Effector memory CD8-positive, alpha-beta T cell (primary cell): ENCODE data around the gene ALX4.

Experiments
- ATAC-seq: fragments of 150-1000 bp; cut with Tn5 transposase; replicated peaks from 2 replicates; pipeline ENCODE4 v1.10.0; 2021; ENCODE audit warnings: mild to moderate bottlenecking, moderate library complexity
- DNase-seq, 3 experiments: peaks; one replicate each; pipeline ENCODE4 v3.0.0; 2021
- H3K27ac Mint-ChIP-seq, 2 donors: one replicate each; pipeline ENCODE4 v1.8.0; 2022; ENCODE audit warnings: mild to moderate bottlenecking in 2 of 2, mixed read lengths in 2 of 2, moderate library complexity in 2 of 2
- H3K27me3 Mint-ChIP-seq, 2 donors: one replicate each; pipeline ENCODE4 v1.8.0; 2022; ENCODE audit warnings: mixed read lengths in 2 of 2
- H3K36me3 Mint-ChIP-seq: one replicate; pipeline ENCODE4 v1.8.0; 2022; ENCODE audit warnings: mild to moderate bottlenecking, moderate library complexity, mixed read lengths; ENCODE audit not compliant: insufficient read depth
- H3K4me1 Mint-ChIP-seq, 2 donors: one replicate each; pipeline ENCODE4 v1.8.0; 2022; ENCODE audit warnings: low read depth in 2 of 2, mixed read lengths in 2 of 2
- H3K4me3 Mint-ChIP-seq, 2 donors: one replicate each; pipeline ENCODE4 v1.8.0; 2022; ENCODE audit warnings: mild to moderate bottlenecking in 2 of 2, mixed read lengths in 2 of 2, moderate library complexity in 2 of 2
- H3K9me3 Mint-ChIP-seq, 2 donors: one replicate each; pipeline ENCODE4 v1.8.0; 2022; ENCODE audit warnings: mixed read lengths in 2 of 2

The ALX4 gene

DNA sequence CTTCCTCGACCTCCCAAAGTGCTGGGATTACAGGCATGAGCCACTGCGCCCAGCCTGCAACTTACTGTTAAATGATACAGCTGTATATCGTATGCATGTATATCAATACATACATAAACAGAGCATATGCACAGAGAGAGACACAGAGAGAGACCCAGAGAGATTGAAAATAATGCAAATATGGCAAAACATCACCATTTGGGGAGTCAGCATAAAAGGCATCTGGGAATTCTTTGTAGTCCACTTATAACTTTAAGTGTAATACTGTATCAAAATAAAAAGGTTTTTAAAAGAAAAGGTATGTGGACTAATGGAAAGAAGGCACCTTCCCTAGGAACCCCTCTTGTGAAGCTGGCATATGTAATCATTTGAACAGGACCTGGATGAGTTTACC, 21.8 kb downstream of the ALX4 start:
- no peak for ATAC-seq
- Mint-ChIP-seq H3K4me3 (no peak overlapping the region), H3K36me3 (no peaks in the 10 kb centered on the region)

GRCh38 chr11:44286911-44287310, 23.0 kb downstream of the ALX4 start:
- Mint-ChIP-seq H3K36me3 (no peaks in the 10 kb centered on the region), H3K27ac (no peak overlapping the region), H3K4me3 (no peak overlapping the region), H3K27me3 (peaks cover 0 to 27% of the 10 kb centered on the region in 2 donors), H3K4me1 (peaks cover 3 to 6% of the 10 kb centered on the region in 2 donors), H3K9me3 (no peaks in the 10 kb centered on the region)
- ATAC-seq (no peak), DNase-seq (no peak)

More for the DNA sequence above, 21.8 kb downstream of the ALX4 start:
- DNase-seq: no peak
- peaks cover 3 to 6% of the 10 kb centered on the region in 2 donors for H3K4me1 Mint-ChIP-seq
- H3K27me3 Mint-ChIP-seq: peaks cover 0 to 27% of the 10 kb centered on the region in 2 donors
- H3K27ac Mint-ChIP-seq: no peak overlapping the region
- H3K9me3 Mint-ChIP-seq: no peaks in the 10 kb centered on the region

DNA sequence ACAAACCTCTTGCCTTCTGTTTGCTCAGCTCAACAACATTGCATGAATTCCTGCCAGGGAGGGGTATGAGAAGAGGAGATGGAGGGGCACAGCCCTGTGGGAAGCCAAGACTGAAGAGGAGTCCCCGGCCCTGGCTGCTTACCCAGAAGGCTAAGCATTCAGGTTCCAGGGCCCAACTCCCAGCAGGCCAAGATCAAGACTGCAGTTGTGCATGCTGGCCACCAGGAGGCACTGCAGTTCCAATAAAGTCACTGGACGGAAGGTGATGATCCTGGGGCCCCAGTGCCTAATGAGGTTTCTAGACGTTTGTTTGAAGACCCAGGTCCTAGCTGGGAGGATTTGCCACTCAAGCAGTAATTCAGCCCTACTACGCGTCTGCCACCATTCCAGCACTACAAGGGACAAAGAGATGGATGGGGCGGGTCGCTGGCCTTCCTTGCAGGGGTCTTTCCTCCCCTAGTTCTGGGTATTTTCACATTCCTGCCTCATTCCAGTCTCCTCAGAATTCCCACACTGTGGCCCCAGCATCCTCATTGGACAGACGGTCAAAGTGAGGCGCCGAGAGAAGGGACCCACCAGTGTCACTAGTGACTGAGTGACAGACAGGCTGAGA, 23.6 kb downstream of the ALX4 start:
- peaks cover under 1 to 29% of the 10 kb centered on the region in 2 donors for H3K27me3 Mint-ChIP-seq

DNA sequence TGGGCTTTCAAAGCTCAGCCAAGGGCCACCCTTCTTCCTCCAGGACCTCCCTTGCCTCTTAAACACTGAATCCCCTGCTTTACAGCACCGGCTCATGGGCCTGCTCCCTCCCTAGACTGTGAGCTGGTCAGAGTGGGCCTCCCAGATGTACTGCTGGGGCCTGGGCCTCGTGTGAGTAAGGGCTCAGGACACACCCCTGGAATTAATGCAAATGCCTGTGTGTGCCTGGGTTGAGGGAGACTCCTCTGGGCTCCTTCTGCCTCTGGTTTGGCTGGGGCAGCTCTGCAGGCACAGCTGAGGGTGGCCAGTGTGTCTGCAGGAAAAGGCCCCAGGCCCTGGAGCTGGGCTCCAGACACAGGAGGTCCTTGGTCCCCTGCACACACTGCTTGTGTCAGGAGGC, 24.2 kb downstream of the ALX4 start:
- DNase-seq (no peak), ATAC-seq (no peak)
- H3K27ac Mint-ChIP-seq: no peak overlapping the region
- no peaks in the 10 kb centered on the region for H3K9me3 Mint-ChIP-seq
- H3K4me3 Mint-ChIP-seq: no peak overlapping the region
- H3K36me3 Mint-ChIP-seq: no peaks in the 10 kb centered on the region
- H3K27me3 Mint-ChIP-seq: peaks cover 7 to 29% of the 10 kb centered on the region in 2 donors
- peaks cover 3 to 6% of the 10 kb centered on the region in 2 donors for H3K4me1 Mint-ChIP-seq

More for the DNA sequence above, 23.6 kb downstream of the ALX4 start:
- Mint-ChIP-seq H3K4me3 (no peak overlapping the region), H3K27ac (no peak overlapping the region), H3K4me1 (peaks cover 3 to 6% of the 10 kb centered on the region in 2 donors), H3K9me3 (no peaks in the 10 kb centered on the region), H3K36me3 (no peaks in the 10 kb centered on the region)
- ATAC-seq (peak; percentile 58), DNase-seq (peak; percentile 33 to 43 (median 40))

DNA sequence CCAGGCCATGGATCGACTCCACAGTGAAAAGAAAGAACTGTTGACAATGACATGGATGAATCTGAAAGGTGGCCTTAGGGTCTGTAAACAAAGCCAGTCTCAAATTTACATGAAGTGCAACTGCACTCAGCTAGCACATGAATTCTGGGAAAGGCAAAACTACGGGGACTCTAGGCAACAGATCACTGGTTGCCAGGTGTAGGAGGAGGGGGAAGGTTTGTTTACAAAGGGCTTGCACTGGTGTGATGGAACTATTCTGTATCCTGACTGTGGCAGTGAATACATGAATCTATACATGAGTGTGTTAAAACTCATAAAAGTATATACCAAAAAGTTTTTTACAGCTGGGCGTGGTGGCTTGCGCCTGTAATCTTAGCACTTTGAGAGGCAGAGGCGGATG, 27.3 kb downstream of the ALX4 start:
- peaks cover 3 to 6% of the 10 kb centered on the region in 2 donors for H3K4me1 Mint-ChIP-seq
- no peak for ATAC-seq
- no peaks in the 10 kb centered on the region for H3K36me3 Mint-ChIP-seq
- H3K4me3 Mint-ChIP-seq: no peak overlapping the region
- no peak for DNase-seq
- H3K27ac Mint-ChIP-seq: no peak overlapping the region
- peaks cover 9 to 27% of the 10 kb centered on the region in 2 donors for H3K27me3 Mint-ChIP-seq
- H3K9me3 Mint-ChIP-seq: no peaks in the 10 kb centered on the region

GRCh38 chr11:44281151-44281550, 28.8 kb downstream of the ALX4 start:
- peaks cover 9 to 27% of the 10 kb centered on the region in 2 donors for H3K27me3 Mint-ChIP-seq
- H3K27ac Mint-ChIP-seq: no peak overlapping the region
- DNase-seq: no peak
- no peaks in the 10 kb centered on the region for H3K9me3 Mint-ChIP-seq
- no peak overlapping the region for H3K4me3 Mint-ChIP-seq
- peaks cover under 1 to 3% of the 10 kb centered on the region in 2 donors for H3K4me1 Mint-ChIP-seq
- H3K36me3 Mint-ChIP-seq: no peaks in the 10 kb centered on the region
- no peak for ATAC-seq

DNA sequence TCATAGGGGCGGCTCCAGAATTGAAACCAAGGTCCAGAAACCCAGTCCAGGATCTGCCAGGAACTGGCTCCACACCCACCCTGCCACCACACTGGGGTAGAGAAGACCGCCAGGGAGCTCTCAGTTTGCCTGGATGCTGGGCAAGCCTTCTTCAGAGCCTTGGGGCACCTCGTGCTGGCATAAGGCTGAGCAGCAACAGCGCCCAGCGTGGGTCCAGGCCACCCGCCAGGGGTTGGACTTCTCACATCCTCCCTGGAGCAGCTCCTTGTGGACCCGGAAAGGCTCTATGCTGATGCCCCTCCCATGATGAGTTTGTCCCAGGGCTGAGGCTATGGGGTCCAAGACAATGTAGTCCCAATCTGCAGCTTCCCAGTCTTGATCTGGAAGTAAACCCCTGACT, 29.7 kb downstream of the ALX4 start:
- ATAC-seq (no peak), DNase-seq (no peak)
- no peaks in the 10 kb centered on the region for H3K9me3 Mint-ChIP-seq
- H3K4me3 Mint-ChIP-seq: no peak overlapping the region
- no peaks in the 10 kb centered on the region for H3K4me1 Mint-ChIP-seq
- peaks cover 9 to 27% of the 10 kb centered on the region in 2 donors for H3K27me3 Mint-ChIP-seq
- no peak overlapping the region for H3K27ac Mint-ChIP-seq
- H3K36me3 Mint-ChIP-seq: no peaks in the 10 kb centered on the region

GRCh38 chr11:44279483-44279882, 30.5 kb downstream of the ALX4 start:
- no peaks in the 10 kb centered on the region for H3K9me3 Mint-ChIP-seq
- DNase-seq (no peak), ATAC-seq (no peak)
- H3K4me3 Mint-ChIP-seq: no peak overlapping the region
- H3K36me3 Mint-ChIP-seq: no peaks in the 10 kb centered on the region
- H3K27ac Mint-ChIP-seq: no peak overlapping the region
- H3K27me3 Mint-ChIP-seq: peaks cover 9 to 27% of the 10 kb centered on the region in 2 donors
- no peaks in the 10 kb centered on the region for H3K4me1 Mint-ChIP-seq

- H3K4me3 Mint-ChIP-seq: no peak overlapping the region
- H3K27me3 Mint-ChIP-seq: peaks cover 9 to 27% of the 10 kb centered on the region in 2 donors
- no peaks in the 10 kb centered on the region for H3K36me3 Mint-ChIP-seq
- DNase-seq (no peak), ATAC-seq (no peak)
- no peak overlapping the region for H3K27ac Mint-ChIP-seq
- H3K9me3 Mint-ChIP-seq: no peaks in the 10 kb centered on the region
- no peaks in the 10 kb centered on the region for H3K4me1 Mint-ChIP-seq
Observed at GRCh38 chr11:44277196-44278090, 32.5 kb downstream of the ALX4 start.

- Mint-ChIP-seq H3K27ac (no peak overlapping the region), H3K36me3 (no peaks in the 10 kb centered on the region), H3K4me1 (no peaks in the 10 kb centered on the region), H3K9me3 (no peaks in the 10 kb centered on the region), H3K27me3 (peaks cover 5 to 18% of the 10 kb centered on the region in 2 donors), H3K4me3 (no peak overlapping the region)
- ATAC-seq (no peak), DNase-seq (no peak)
Observed at GRCh38 chr11:44275961-44276550, 33.9 kb downstream of the ALX4 start.

GRCh38 chr11:44275241-44275640, 34.7 kb downstream of the ALX4 start:
- Mint-ChIP-seq H3K4me3 (no peak overlapping the region), H3K36me3 (no peaks in the 10 kb centered on the region), H3K4me1 (no peaks in the 10 kb centered on the region), H3K27me3 (peaks cover 5 to 11% of the 10 kb centered on the region in 2 donors), H3K27ac (no peak overlapping the region), H3K9me3 (no peaks in the 10 kb centered on the region)
- no peak for ATAC-seq
- no peak for DNase-seq

DNA sequence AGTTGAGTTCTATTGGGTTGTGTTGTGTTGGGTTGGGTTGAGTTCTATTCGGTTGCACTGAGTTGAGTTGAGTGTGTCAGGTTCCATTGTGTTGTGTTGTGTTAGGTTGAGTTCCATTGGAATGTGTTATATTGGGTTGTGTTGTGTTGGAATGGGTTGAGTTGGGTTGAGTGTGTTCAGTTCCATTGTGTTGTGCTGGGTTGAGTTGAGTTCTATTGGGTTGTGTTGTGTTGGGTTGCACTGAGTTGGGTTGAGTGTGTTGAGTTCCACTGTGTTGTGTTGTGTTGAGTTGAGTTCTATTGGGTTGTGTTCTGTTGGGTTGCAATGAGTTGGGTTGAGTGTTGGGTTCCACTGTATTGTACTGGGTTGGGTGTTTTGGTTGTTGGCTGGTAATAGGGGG, 35.5 kb downstream of the ALX4 start:
- H3K36me3 Mint-ChIP-seq: no peaks in the 10 kb centered on the region
- no peak overlapping the region for H3K27ac Mint-ChIP-seq
- H3K9me3 Mint-ChIP-seq: no peaks in the 10 kb centered on the region
- no peak for ATAC-seq
- H3K27me3 Mint-ChIP-seq: peaks cover 3 to 5% of the 10 kb centered on the region in 2 donors
- no peak overlapping the region for H3K4me3 Mint-ChIP-seq
- H3K4me1 Mint-ChIP-seq: no peaks in the 10 kb centered on the region
- no peak for DNase-seq

- peaks cover 13 to 15% of the 10 kb centered on the region in 2 donors for H3K27me3 Mint-ChIP-seq
- H3K9me3 Mint-ChIP-seq: no peaks in the 10 kb centered on the region
- H3K27ac Mint-ChIP-seq: no peak overlapping the region
- no peak overlapping the region for H3K4me3 Mint-ChIP-seq
- DNase-seq (no peak), ATAC-seq (no peak)
- peaks cover 0 to 4% of the 10 kb centered on the region in 2 donors for H3K4me1 Mint-ChIP-seq
- no peaks in the 10 kb centered on the region for H3K36me3 Mint-ChIP-seq
Observed at GRCh38 chr11:44271286-44271685, 38.7 kb downstream of the ALX4 start.
